Right atrium auricular region (tissue), 2 donors: ENCODE measurements around the gene PTGFRN. TPM values are rescaled to one million over a fixed set of nuclear protein-coding genes. Genes with fewer than 3 reads are reported as not detected.
A peak's percentile ranks its signal among the peaks of the same experiment; 100 is the strongest.
"Not testable (repeated sequence)": the region's sequence is repeated elsewhere in the genome, so short reads cannot be mapped to it uniquely, and the experiment has no call there.

Experiments used
- DNase-seq: peaks from one replicate; pipeline ENCODE4 v3.0.0-alpha.2; 2019; ENCODE audit warnings: low spot score
- H3K27ac ChIP-seq, 2 donors: fragments of 200-600 bp; sonication (generic); 1 replicate in 1 of 2; 2 replicates in 1 of 2; pipeline ENCODE4 v1.5.1; 2016 to 2019
- H3K27me3 ChIP-seq, 2 donors: fragments of 200-600 bp; sonication (generic); one replicate each; pipeline versions ENCODE4 v1.5.1 to v1.6.0; 2017 to 2019
- H3K36me3 ChIP-seq: fragments of 200-600 bp; sonication (generic); one replicate; pipeline ENCODE4 v1.5.1; 2016
- H3K4me1 ChIP-seq, 2 donors: fragments of 200-600 bp; sonication (generic); one replicate each; pipeline versions ENCODE4 v1.5.1 to v1.6.0; 2017 to 2019
- H3K4me3 ChIP-seq, 2 donors: fragments of 200-600 bp; sonication (generic); 1 replicate in 1 of 2; 2 replicates in 1 of 2; pipeline ENCODE4 v1.5.1; 2017 to 2019; ENCODE audit warnings: mild to moderate bottlenecking in 1 of 2, moderate library complexity in 1 of 2
- H3K9me3 ChIP-seq, 2 donors: fragments of 200-600 bp; sonication (generic); one replicate each; pipeline ENCODE4 v1.5.1; 2019
- CTCF ChIP-seq, 2 donors: fragments of 200-600 bp; sonication (generic); IDR thresholded peaks; one replicate each; pipeline ENCODE4 v1.5.1; 2019; ENCODE audit warnings: antibody characterized with exemption in 2 of 2
- total RNA-seq, 2 donors: library from RNA; depleted of rRNA; stranded (reverse); fragments of >200 nt; gene quantifications; one replicate each; pipeline ENCODE4 v1.1.0, GENCODE V29; 2016

Gene PTGFRN
- total RNA-seq, 2 donors from 2014 or later: 129 to 141 TPM

DNA sequence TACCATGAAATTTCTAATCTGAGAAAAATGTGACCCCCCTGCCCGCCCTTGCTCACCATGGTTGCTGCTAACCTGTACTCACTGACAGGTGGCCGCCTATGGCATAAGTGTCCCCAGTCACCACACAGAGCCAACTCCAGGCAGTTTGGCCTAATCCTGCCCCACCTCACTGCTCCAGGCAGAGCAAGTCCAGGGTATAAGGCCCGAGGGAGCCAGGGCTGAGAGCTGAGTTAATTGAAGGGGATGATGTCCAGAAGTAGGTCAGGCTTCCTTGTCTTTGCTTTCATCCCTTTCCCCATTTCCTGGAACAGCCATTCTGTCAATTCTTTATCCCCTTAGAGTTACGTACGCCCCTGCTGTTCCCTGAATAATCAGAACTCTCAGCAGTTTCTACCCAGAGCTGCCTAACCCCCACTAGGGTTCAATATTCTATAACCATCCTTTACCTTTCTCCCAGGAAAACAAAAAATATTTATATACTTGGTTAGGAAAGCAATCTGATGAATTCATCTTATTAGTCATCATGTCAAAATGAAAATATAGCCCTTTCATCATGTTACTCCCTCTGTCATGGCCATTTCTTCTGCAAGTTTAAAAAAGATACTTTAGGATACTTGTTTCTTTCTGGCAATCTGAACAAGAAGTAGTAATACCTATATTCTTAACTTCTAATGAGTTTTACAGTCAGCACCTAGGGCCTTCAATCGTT is 62.4 kb downstream of the PTGFRN start:
- H3K27ac ChIP-seq: peak overlapping the region in 1 of 2 donors; percentile 60
- no peak overlapping the region for H3K4me3 ChIP-seq
- TF ChIP-seq CTCF (IDR thresholded peaks at IDR 0.05): no peak
- no peaks in the 10 kb centered on the region for H3K9me3 ChIP-seq
- H3K27me3 ChIP-seq: no peaks in the 10 kb centered on the region
- H3K4me1 ChIP-seq: peaks cover 0 to 13% of the 10 kb centered on the region in 2 donors
- DNase-seq: no peak
- H3K36me3 ChIP-seq: peaks cover 32% of the 10 kb centered on the region

GRCh38 chr1:116972674-116973030 is 62.9 kb downstream of the PTGFRN start:
- Histone ChIP-seq H3K27ac (peak overlapping the region in 1 of 2 donors; percentile 60), H3K4me3 (no peak overlapping the region), H3K9me3 (no peaks in the 10 kb centered on the region), H3K36me3 (peaks cover 28% of the 10 kb centered on the region), H3K4me1 (peaks cover 0 to 13% of the 10 kb centered on the region in 2 donors), H3K27me3 (no peaks in the 10 kb centered on the region)
- TF ChIP-seq CTCF (IDR thresholded peaks at IDR 0.05): no peak
- DNase-seq: no peak

- H3K4me3 ChIP-seq, H3K27ac ChIP-seq, DNase-seq, H3K9me3 ChIP-seq, H3K27me3 ChIP-seq: not testable (repeated sequence)
- Histone ChIP-seq H3K36me3 (peaks cover 12% of the 10 kb centered on the region), H3K4me1 (peaks cover 0 to 26% of the 10 kb centered on the region in 2 donors)
Measured at GRCh38 chr1:116980309-116980708, 70.6 kb downstream of the PTGFRN start.

GRCh38 chr1:116981521-116982037 is 71.9 kb downstream of the PTGFRN start:
- peaks cover 7% of the 10 kb centered on the region for H3K36me3 ChIP-seq
- peaks cover 0 to 26% of the 10 kb centered on the region in 2 donors for H3K4me1 ChIP-seq
- peak overlapping the region in 1 of 2 donors; percentile 83 for H3K27ac ChIP-seq
- no peak for TF ChIP-seq CTCF (IDR thresholded peaks at IDR 0.05)
- H3K9me3 ChIP-seq: no peaks in the 10 kb centered on the region
- H3K27me3 ChIP-seq: no peaks in the 10 kb centered on the region
- no peak for DNase-seq
- no peak overlapping the region for H3K4me3 ChIP-seq

GRCh38 chr1:116982319-116983004 is 72.7 kb downstream of the PTGFRN start:
- H3K9me3 ChIP-seq: no peaks in the 10 kb centered on the region
- peaks cover 0 to 27% of the 10 kb centered on the region in 2 donors for H3K4me1 ChIP-seq
- DNase-seq: no peak
- H3K36me3 ChIP-seq: peaks cover 13% of the 10 kb centered on the region
- no peaks in the 10 kb centered on the region for H3K27me3 ChIP-seq
- no peak overlapping the region for H3K4me3 ChIP-seq
- no peak for TF ChIP-seq CTCF (IDR thresholded peaks at IDR 0.05)
- H3K27ac ChIP-seq: peak overlapping the region; percentile 59 to 83

DNA sequence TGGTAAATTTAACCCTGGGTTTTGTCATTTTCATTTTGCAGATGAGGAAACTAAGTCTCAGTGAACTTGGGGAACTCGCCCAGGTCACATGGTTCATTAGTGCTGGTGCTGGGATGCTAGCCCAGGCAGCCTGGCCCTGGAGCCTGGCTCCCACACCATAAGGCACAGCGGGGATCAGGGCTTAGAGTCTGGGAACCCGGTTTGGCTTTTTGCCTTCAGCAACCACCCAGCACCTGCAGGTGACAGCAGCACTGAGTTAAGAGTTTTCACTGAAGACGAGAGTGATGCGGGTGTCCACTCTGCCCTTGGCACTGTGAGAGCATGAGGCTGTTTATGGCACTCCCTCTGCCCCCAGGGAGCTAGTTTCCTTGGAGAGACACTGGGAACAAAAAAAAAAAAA is 73.4 kb downstream of the PTGFRN start:
- TF ChIP-seq CTCF (IDR thresholded peaks at IDR 0.05): no peak
- Histone ChIP-seq H3K4me1 (peaks cover 0 to 33% of the 10 kb centered on the region in 2 donors), H3K9me3 (no peaks in the 10 kb centered on the region), H3K27ac (peak overlapping the region; percentile 59 to 83), H3K36me3 (peaks cover 13% of the 10 kb centered on the region), H3K27me3 (no peaks in the 10 kb centered on the region), H3K4me3 (no peak overlapping the region)
- DNase-seq: no peak
